ENCODE measurements around the gene WDR27. TPM values are rescaled to one million over a fixed set of nuclear protein-coding genes. Genes with fewer than 3 reads are reported as not detected.

Gene WDR27
- polyA plus RNA-seq, 10 donors: 20.0 to 58.1 (median 35.5) TPM

GRCh38 chr6:169640983-169641382, 60.8 kb downstream of the WDR27 start:
- DNase-seq: no peak

GRCh38 chr6:169640351-169640852, 61.4 kb downstream of the WDR27 start:
- peak; percentile 45 to 78 (median 59) for DNase-seq

GRCh38 chr6:169639653-169640278, 62.1 kb downstream of the WDR27 start:
- peak in 1 of 3 donors; percentile 41 for DNase-seq

GRCh38 chr6:169638915-169639314, 62.9 kb downstream of the WDR27 start:
- no peak for DNase-seq

GRCh38 chr6:169638388-169638787, 63.4 kb downstream of the WDR27 start:
- no peak for DNase-seq

- DNase-seq: no peak
Measured at GRCh38 chr6:169635345-169635744, 66.5 kb downstream of the WDR27 start.

- DNase-seq: no peak
Measured at GRCh38 chr6:169632841-169633240, 69.0 kb downstream of the WDR27 start.

- DNase-seq: no peak
Measured at GRCh38 chr6:169629256-169629655, 72.6 kb downstream of the WDR27 start.

GRCh38 chr6:169627736-169628607, 73.9 kb downstream of the WDR27 start:
- DNase-seq: no peak

GRCh38 chr6:169626649-169627048, 75.2 kb downstream of the WDR27 start:
- no peak for DNase-seq

- DNase-seq: no peak
Measured at GRCh38 chr6:169626169-169626568, 75.7 kb downstream of the WDR27 start.

GRCh38 chr6:169625376-169625775, 76.5 kb downstream of the WDR27 start:
- DNase-seq: no peak

- DNase-seq: no peak
Measured at GRCh38 chr6:169624785-169625184, 77.0 kb downstream of the WDR27 start.

GRCh38 chr6:169623975-169624374, 77.9 kb downstream of the WDR27 start:
- no peak for DNase-seq

- DNase-seq: no peak
Measured at GRCh38 chr6:169623343-169623742, 78.5 kb downstream of the WDR27 start.

GRCh38 chr6:169622618-169623017, 79.2 kb downstream of the WDR27 start:
- peak in 1 of 3 donors; percentile 13 for DNase-seq

- DNase-seq: no peak
Measured at GRCh38 chr6:169621311-169621710, 80.5 kb downstream of the WDR27 start.

GRCh38 chr6:169620171-169621130, 81.4 kb downstream of the WDR27 start:
- DNase-seq: peak in 1 of 3 donors; percentile 37

- peak in 1 of 3 donors; percentile 11 for DNase-seq
Measured at GRCh38 chr6:169619650-169620049, 82.2 kb downstream of the WDR27 start.

- peak in 1 of 3 donors; percentile 93 for DNase-seq
Measured at GRCh38 chr6:169618526-169619490, 83.0 kb downstream of the WDR27 start.
